ENCODE measurements around the gene BRCC3.

GRCh38 chrX:155132110-155132509 is 60.8 kb downstream of the BRCC3 start:
- TF ChIP-seq, protein P1, sequence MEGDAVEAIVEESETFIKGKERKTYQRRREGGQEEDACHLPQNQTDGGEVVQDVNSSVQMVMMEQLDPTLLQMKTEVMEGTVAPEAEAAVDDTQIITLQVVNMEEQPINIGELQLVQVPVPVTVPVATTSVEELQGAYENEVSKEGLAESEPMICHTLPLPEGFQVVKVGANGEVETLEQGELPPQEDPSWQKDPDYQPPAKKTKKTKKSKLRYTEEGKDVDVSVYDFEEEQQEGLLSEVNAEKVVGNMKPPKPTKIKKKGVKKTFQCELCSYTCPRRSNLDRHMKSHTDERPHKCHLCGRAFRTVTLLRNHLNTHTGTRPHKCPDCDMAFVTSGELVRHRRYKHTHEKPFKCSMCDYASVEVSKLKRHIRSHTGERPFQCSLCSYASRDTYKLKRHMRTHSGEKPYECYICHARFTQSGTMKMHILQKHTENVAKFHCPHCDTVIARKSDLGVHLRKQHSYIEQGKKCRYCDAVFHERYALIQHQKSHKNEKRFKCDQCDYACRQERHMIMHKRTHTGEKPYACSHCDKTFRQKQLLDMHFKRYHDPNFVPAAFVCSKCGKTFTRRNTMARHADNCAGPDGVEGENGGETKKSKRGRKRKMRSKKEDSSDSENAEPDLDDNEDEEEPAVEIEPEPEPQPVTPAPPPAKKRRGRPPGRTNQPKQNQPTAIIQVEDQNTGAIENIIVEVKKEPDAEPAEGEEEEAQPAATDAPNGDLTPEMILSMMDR (IDR thresholded peaks at IDR 0.05), result no peak
- TF ChIP-seq POLR2A (IDR thresholded peaks at IDR 0.05), result no peak

Measured in heart left ventricle (tissue), 13 donors.